ENCODE results near the gene COX5A. TPM values are rescaled to one million over a fixed set of nuclear protein-coding genes. Genes with fewer than 3 reads are reported as not detected.
"Not testable (repeated sequence)": the region's sequence is repeated elsewhere in the genome, so short reads cannot be mapped to it uniquely, and the experiment has no call there.

Gene COX5A
- total and polyA plus RNA-seq, 2 donors from 2014 or later = 150 to 701 TPM

GRCh38 chr15:74917676-74918075, 20.2 kb downstream of the COX5A start:
- FAIRE-seq = no peak
- intact Hi-C loops (cut with DNase I) = no loop called here
- TF ChIP-seq CTCF (IDR thresholded peaks at IDR 0.05; ENCODE audit: borderline replicate concordance, extremely low read depth, insufficient read depth) = no peak
- DNase-seq = no peak
- Histone ChIP-seq H3K36me3 (ENCODE audit: control insufficient read depth in 2 of 3, insufficient read depth in 3 of 3, low read length in 3 of 3) (peaks cover 0 to 31% (median 25%) of the 10 kb centered on the region in 3 donors), H3K9me3 (ENCODE audit: control insufficient read depth in 2 of 3, insufficient read depth in 1 of 3, low read length in 3 of 3) (no peaks in the 10 kb centered on the region), H3K9ac (ENCODE audit: low read length in 3 of 3) (no peak overlapping the region), H3K4me3 (ENCODE audit: low read length in 3 of 3) (no peak overlapping the region), H3K27ac (ENCODE audit: low read depth in 2 of 2, low read length in 2 of 2) (no peak overlapping the region), H3K4me1 (ENCODE audit: control insufficient read depth in 2 of 3, insufficient read depth in 2 of 3, low read depth in 1 of 3, low read length in 3 of 3) (no peaks in the 10 kb centered on the region), H3K27me3 (ENCODE audit: control insufficient read depth, insufficient read depth, low read length) (no peaks in the 10 kb centered on the region)

GRCh38 chr15:74913799-74914198, 24.1 kb downstream of the COX5A start:
- peaks cover 0 to 15% (median 10%) of the 10 kb centered on the region in 3 donors for H3K36me3 ChIP-seq (ENCODE audit: control insufficient read depth in 2 of 3, insufficient read depth in 3 of 3, low read length in 3 of 3)
- FAIRE-seq; intact Hi-C loops (cut with DNase I): not testable (repeated sequence)

GRCh38 chr15:74913041-74913440, 24.8 kb downstream of the COX5A start:
- no peak overlapping the region for H3K9ac ChIP-seq (ENCODE audit: low read length in 3 of 3)
- H3K27ac ChIP-seq (ENCODE audit: low read depth in 2 of 2, low read length in 2 of 2) = no peak overlapping the region
- H3K4me3 ChIP-seq (ENCODE audit: low read length in 3 of 3) = no peak overlapping the region
- TF ChIP-seq CTCF (IDR thresholded peaks at IDR 0.05; ENCODE audit: borderline replicate concordance, extremely low read depth, insufficient read depth) = no peak
- peaks cover 0 to 14% (median 9%) of the 10 kb centered on the region in 3 donors for H3K36me3 ChIP-seq (ENCODE audit: control insufficient read depth in 2 of 3, insufficient read depth in 3 of 3, low read length in 3 of 3)
- intact Hi-C loops (cut with DNase I) = no loop called here
- no peaks in the 10 kb centered on the region for H3K4me1 ChIP-seq (ENCODE audit: control insufficient read depth in 2 of 3, insufficient read depth in 2 of 3, low read depth in 1 of 3, low read length in 3 of 3)
- FAIRE-seq (no peak), DNase-seq (no peak)
- H3K9me3 ChIP-seq (ENCODE audit: control insufficient read depth in 2 of 3, insufficient read depth in 1 of 3, low read length in 3 of 3) = no peaks in the 10 kb centered on the region
- H3K27me3 ChIP-seq (ENCODE audit: control insufficient read depth, insufficient read depth, low read length) = no peaks in the 10 kb centered on the region

More at GRCh38 chr15:74913799-74914198, 24.1 kb downstream of the COX5A start:
- H3K27ac ChIP-seq (ENCODE audit: low read depth in 2 of 2, low read length in 2 of 2); DNase-seq; H3K4me3 ChIP-seq (ENCODE audit: low read length in 3 of 3); H3K9me3 ChIP-seq (ENCODE audit: control insufficient read depth in 2 of 3, insufficient read depth in 1 of 3, low read length in 3 of 3); H3K9ac ChIP-seq (ENCODE audit: low read length in 3 of 3); H3K27me3 ChIP-seq (ENCODE audit: control insufficient read depth, insufficient read depth, low read length); H3K4me1 ChIP-seq (ENCODE audit: control insufficient read depth in 2 of 3, insufficient read depth in 2 of 3, low read depth in 1 of 3, low read length in 3 of 3): not testable (repeated sequence)

- no peak for FAIRE-seq
- Histone ChIP-seq H3K9ac (ENCODE audit: low read length in 3 of 3) (no peak overlapping the region), H3K27me3 (ENCODE audit: control insufficient read depth, insufficient read depth, low read length) (no peaks in the 10 kb centered on the region), H3K27ac (ENCODE audit: low read depth in 2 of 2, low read length in 2 of 2) (no peak overlapping the region), H3K4me1 (ENCODE audit: control insufficient read depth in 2 of 3, insufficient read depth in 2 of 3, low read depth in 1 of 3, low read length in 3 of 3) (peaks cover 3 to 16% (median 6%) of the 10 kb centered on the region in 3 donors), H3K9me3 (ENCODE audit: control insufficient read depth in 2 of 3, insufficient read depth in 1 of 3, low read length in 3 of 3) (no peaks in the 10 kb centered on the region), H3K36me3 (ENCODE audit: control insufficient read depth in 2 of 3, insufficient read depth in 3 of 3, low read length in 3 of 3) (peaks cover 3 to 17% (median 12%) of the 10 kb centered on the region in 3 donors), H3K4me3 (ENCODE audit: low read length in 3 of 3) (no peak overlapping the region)
- no peak for DNase-seq
- intact Hi-C loops (cut with DNase I) = no loop called here
- no peak for TF ChIP-seq CTCF (IDR thresholded peaks at IDR 0.05; ENCODE audit: borderline replicate concordance, extremely low read depth, insufficient read depth)
Observed at GRCh38 chr15:74908635-74909034, 29.2 kb downstream of the COX5A start.
